Neural progenitor cell (in vitro differentiated cells): Measurements from ENCODE around the gene NTN3. TPM values are rescaled to one million over a fixed set of nuclear protein-coding genes. Genes with fewer than 3 reads are reported as not detected.

Experiments
- DNase-seq: peaks from one replicate; pipeline ENCODE4 v3.0.0-alpha.2; 2016; ENCODE audit warnings: low spot score
- H2AFZ ChIP-seq: fragments of 200-600 bp; sonication (generic); replicated peaks from 2 replicates; pipeline ENCODE4 v1.6.1; 2016; ENCODE audit warnings: antibody characterized with exemption
- H3F3A ChIP-seq: fragments of 200-600 bp; sonication (generic); 2 replicates; pipeline ENCODE4 v1.6.1; 2016; ENCODE audit warnings: antibody characterized with exemption, low read depth
- H3K27ac ChIP-seq: fragments of 200-600 bp; sonication (generic); 2 replicates; pipeline ENCODE4 v1.5.1; 2016; ENCODE audit warnings: mild to moderate bottlenecking
- H3K27me3 ChIP-seq: fragments of 200-600 bp; sonication (generic); 2 replicates; pipeline ENCODE4 v1.6.1; 2016; ENCODE audit warnings: mild to moderate bottlenecking, moderate library complexity
- H3K36me3 ChIP-seq: fragments of 200-600 bp; sonication (generic); 2 replicates; pipeline ENCODE4 v1.5.1; 2016
- H3K4me1 ChIP-seq: fragments of 200-600 bp; sonication (generic); 2 replicates; pipeline ENCODE4 v1.6.1; 2016; ENCODE audit warnings: mixed run types
- H3K4me2 ChIP-seq: fragments of 200-600 bp; sonication (generic); 2 replicates; pipeline ENCODE4 v1.6.1; 2016
- H3K4me3 ChIP-seq: fragments of 200-600 bp; sonication (generic); 2 replicates; pipeline ENCODE4 v1.5.1; 2016
- H3K79me2 ChIP-seq: fragments of 200-600 bp; sonication (generic); 2 replicates; pipeline ENCODE4 v1.6.1; 2016; ENCODE audit warnings: low read depth
- H3K9ac ChIP-seq: fragments of 200-600 bp; sonication (generic); 2 replicates; pipeline ENCODE4 v1.6.1; 2016
- H3K9me3 ChIP-seq: fragments of 200-600 bp; sonication (generic); 2 replicates; pipeline ENCODE4 v1.5.1; 2016; ENCODE audit warnings: low read depth
- H4K20me1 ChIP-seq: fragments of 200-600 bp; sonication (generic); 2 replicates; pipeline ENCODE4 v1.6.1; 2016; ENCODE audit warnings: low read depth
- H3K27ac Mint-ChIP-seq: 3 replicates; pipeline ENCODE4 v1.8.0; 2021; ENCODE audit warnings: mixed read lengths
- H3K27me3 Mint-ChIP-seq: 2 replicates; pipeline ENCODE4 v1.8.0; 2022; ENCODE audit warnings: low read depth, mild to moderate bottlenecking, inconsistent platforms, moderate library complexity, mixed read lengths; ENCODE audit not compliant: insufficient read depth
- H3K36me3 Mint-ChIP-seq: 3 replicates; pipeline ENCODE4 v1.8.0; 2021; ENCODE audit warnings: mixed read lengths
- H3K4me1 Mint-ChIP-seq: 3 replicates; pipeline ENCODE4 v1.8.0; 2021; ENCODE audit warnings: mixed read lengths
- H3K4me3 Mint-ChIP-seq: 3 replicates; pipeline ENCODE4 v1.8.0; 2021; ENCODE audit warnings: mild to moderate bottlenecking, moderate library complexity, mixed read lengths
- H3K9me3 Mint-ChIP-seq: 3 replicates; pipeline ENCODE4 v1.8.0; 2020; ENCODE audit warnings: mixed read lengths
- CTCF ChIP-seq: fragments of 200-600 bp; sonication (generic); IDR thresholded peaks from 2 replicates; pipeline ENCODE4 v1.5.1; 2017; ENCODE audit warnings: antibody characterized with exemption, mild to moderate bottlenecking
- EZH2 ChIP-seq: fragments of 200-600 bp; sonication (generic); IDR thresholded peaks from 2 replicates; pipeline ENCODE4 v1.6.1; 2017; ENCODE audit warnings: antibody characterized with exemption, mild to moderate bottlenecking, moderate library complexity
- EZH2phosphoT487 ChIP-seq: fragments of 200-600 bp; sonication (generic); IDR thresholded peaks from 2 replicates; pipeline ENCODE4 v1.6.1; 2017; ENCODE audit warnings: antibody characterized with exemption
- total RNA-seq: library from RNA; depleted of rRNA; stranded (reverse); fragments of >200 nt; gene quantifications from 2 replicates; pipeline ENCODE4 v1.2.3, GENCODE V29; 2015; ENCODE audit warnings: low replicate concordance

The NTN3 gene
- total RNA-seq, 1 donor from 2014 or later = 3.6 TPM

- peaks cover 7% of the 10 kb centered on the region for H3K27me3 ChIP-seq
- peaks cover 10% of the 10 kb centered on the region for H3F3A ChIP-seq
- H3K27ac ChIP-seq = no peak overlapping the region
- peaks cover 35% of the 10 kb centered on the region for H3K4me1 Mint-ChIP-seq
- H3K9me3 ChIP-seq = no peaks in the 10 kb centered on the region
- no peak overlapping the region for H3K27ac Mint-ChIP-seq
- no peak overlapping the region for H3K4me3 ChIP-seq
- H3K9ac ChIP-seq = no peak overlapping the region
- TF ChIP-seq EZH2phosphoT487 (no peak), EZH2 (no peak), CTCF (no peak)
- peaks cover 28% of the 10 kb centered on the region for H4K20me1 ChIP-seq
- no peak overlapping the region for H2AFZ ChIP-seq
- H3K79me2 ChIP-seq = peaks cover 32% of the 10 kb centered on the region
- peaks cover 15% of the 10 kb centered on the region for H3K27me3 Mint-ChIP-seq
- no peaks in the 10 kb centered on the region for H3K36me3 ChIP-seq
- H3K4me3 Mint-ChIP-seq = peak overlapping the region; percentile 90
- peaks cover 15% of the 10 kb centered on the region for H3K4me1 ChIP-seq
- H3K4me2 ChIP-seq = peak overlapping the region; percentile 98
- H3K36me3 Mint-ChIP-seq = peaks cover 2% of the 10 kb centered on the region
- DNase-seq = no peak
- H3K9me3 Mint-ChIP-seq = no peaks in the 10 kb centered on the region
These were observed 43.6 kb upstream of the NTN3 start for GRCh38 chr16:2427526-2427925.

GRCh38 chr16:2428051-2428783 lies 42.9 kb upstream of the NTN3 start:
- H3K4me1 ChIP-seq = peaks cover 15% of the 10 kb centered on the region
- no peak overlapping the region for H3K9ac ChIP-seq
- H3K27me3 ChIP-seq = peaks cover 7% of the 10 kb centered on the region
- peak; percentile 64 for DNase-seq
- Mint-ChIP-seq H3K4me3 (peak overlapping the region; percentile 90), H3K9me3 (no peaks in the 10 kb centered on the region), H3K36me3 (peaks cover 6% of the 10 kb centered on the region), H3K4me1 (peaks cover 35% of the 10 kb centered on the region), H3K27ac (peak overlapping the region; percentile 89), H3K27me3 (peaks cover 15% of the 10 kb centered on the region)
- peaks cover 33% of the 10 kb centered on the region for H4K20me1 ChIP-seq
- H2AFZ ChIP-seq = peak overlapping the region; percentile 72
- H3K27ac ChIP-seq = no peak overlapping the region
- H3K4me2 ChIP-seq = peak overlapping the region; percentile 98
- peaks cover 10% of the 10 kb centered on the region for H3F3A ChIP-seq
- TF ChIP-seq EZH2 = no peak
- TF ChIP-seq CTCF = peak; percentile 18
- peak overlapping the region; percentile 59 for H3K4me3 ChIP-seq
- peaks cover 37% of the 10 kb centered on the region for H3K79me2 ChIP-seq
- H3K36me3 ChIP-seq = no peaks in the 10 kb centered on the region
- H3K9me3 ChIP-seq = no peaks in the 10 kb centered on the region

GRCh38 chr16:2428784-2429033 lies 42.4 kb upstream of the NTN3 start:
- H3K4me1 ChIP-seq = peaks cover 15% of the 10 kb centered on the region
- no peaks in the 10 kb centered on the region for H3K9me3 Mint-ChIP-seq
- TF ChIP-seq EZH2 (no peak), CTCF (no peak), EZH2phosphoT487 (no peak)
- H3K4me3 ChIP-seq = peak overlapping the region; percentile 59
- H3K4me2 ChIP-seq = peak overlapping the region; percentile 98
- H3K27ac Mint-ChIP-seq = peak overlapping the region; percentile 89
- no peak overlapping the region for H3K9ac ChIP-seq
- peaks cover 39% of the 10 kb centered on the region for H3K79me2 ChIP-seq
- peaks cover 1% of the 10 kb centered on the region for H3K36me3 ChIP-seq
- H3K27ac ChIP-seq = no peak overlapping the region
- peaks cover 8% of the 10 kb centered on the region for H3K36me3 Mint-ChIP-seq
- H3K4me3 Mint-ChIP-seq = peak overlapping the region; percentile 90
- H2AFZ ChIP-seq = peak overlapping the region; percentile 72
- H3F3A ChIP-seq = peaks cover 10% of the 10 kb centered on the region
- peaks cover 35% of the 10 kb centered on the region for H3K4me1 Mint-ChIP-seq
- H3K27me3 ChIP-seq = peaks cover 7% of the 10 kb centered on the region
- no peak for DNase-seq
- no peaks in the 10 kb centered on the region for H3K9me3 ChIP-seq
- H4K20me1 ChIP-seq = peaks cover 33% of the 10 kb centered on the region
- H3K27me3 Mint-ChIP-seq = peaks cover 15% of the 10 kb centered on the region
